ENCODE data around the gene SIK3. TPM values are rescaled to one million over a fixed set of nuclear protein-coding genes. Genes with fewer than 3 reads are reported as not detected.
A peak's percentile ranks its signal among the peaks of the same experiment; 100 is the strongest.
"Not testable (repeated sequence)": the region's sequence is repeated elsewhere in the genome, so short reads cannot be mapped to it uniquely, and the experiment has no call there.

SIK3 gene
- total RNA-seq, 1 donor from 2014 or later = 27.3 TPM

GRCh38 chr11:116819049-116819448 is 279.2 kb downstream of the SIK3 start:
- FAIRE-seq (no peak), DNase-seq (ENCODE audit: low spot score in 2 of 2) (no peak)

DNA sequence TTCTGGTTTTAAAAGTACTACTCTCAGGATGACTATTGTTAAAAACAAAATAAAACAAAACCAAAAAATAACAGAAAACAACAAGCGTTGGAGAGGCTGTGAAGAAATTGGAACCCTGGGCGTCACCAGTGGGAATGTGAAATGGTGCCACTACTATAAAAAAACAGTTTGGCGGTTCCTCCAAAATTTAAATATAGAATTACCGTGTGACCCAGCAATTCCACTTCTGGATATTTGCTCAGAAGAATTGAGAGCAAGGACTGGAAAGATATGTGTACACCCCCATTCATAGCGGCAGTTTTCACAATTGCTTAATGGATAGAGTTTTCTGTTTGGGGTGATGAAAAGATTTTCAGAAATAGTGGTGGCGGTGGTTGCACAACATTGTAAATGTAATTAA is 283.7 kb downstream of the SIK3 start:
- no peak for DNase-seq (ENCODE audit: low spot score in 2 of 2)
- FAIRE-seq = no peak

DNA sequence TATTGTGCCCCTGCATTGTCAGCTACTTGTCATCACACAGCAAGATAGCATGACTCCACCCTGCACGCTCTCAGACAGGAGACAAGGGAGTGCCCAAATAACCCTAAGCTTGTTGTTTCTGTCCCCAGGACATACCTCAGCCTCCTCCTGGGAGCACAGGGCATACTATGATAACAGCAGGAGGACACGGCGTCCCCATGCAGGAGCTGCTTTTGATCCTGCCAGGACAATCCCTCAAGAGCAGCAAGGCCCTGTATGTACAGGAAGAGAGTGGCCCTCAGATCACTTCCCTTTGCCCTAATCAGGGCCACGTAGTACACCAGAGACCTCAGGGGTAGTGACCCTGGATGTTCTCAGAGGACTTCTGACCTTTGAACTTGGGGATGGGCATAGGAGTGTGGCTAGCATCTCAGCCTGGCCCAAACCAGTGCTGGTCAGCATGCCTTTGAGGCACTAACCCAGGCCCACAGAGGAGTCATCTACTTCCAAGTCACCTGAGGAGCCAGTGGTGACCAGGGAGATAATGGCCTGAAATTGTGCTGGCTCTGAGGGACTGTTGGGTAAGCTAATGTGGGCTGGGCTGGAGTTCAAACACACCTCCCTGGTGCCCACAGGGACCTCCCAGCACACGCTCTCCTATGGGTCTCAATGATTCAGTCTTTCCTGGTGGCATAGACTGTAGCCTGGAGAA is 284.3 kb downstream of the SIK3 start:
- no peak for FAIRE-seq
- DNase-seq (ENCODE audit: low spot score in 2 of 2) = no peak

DNA sequence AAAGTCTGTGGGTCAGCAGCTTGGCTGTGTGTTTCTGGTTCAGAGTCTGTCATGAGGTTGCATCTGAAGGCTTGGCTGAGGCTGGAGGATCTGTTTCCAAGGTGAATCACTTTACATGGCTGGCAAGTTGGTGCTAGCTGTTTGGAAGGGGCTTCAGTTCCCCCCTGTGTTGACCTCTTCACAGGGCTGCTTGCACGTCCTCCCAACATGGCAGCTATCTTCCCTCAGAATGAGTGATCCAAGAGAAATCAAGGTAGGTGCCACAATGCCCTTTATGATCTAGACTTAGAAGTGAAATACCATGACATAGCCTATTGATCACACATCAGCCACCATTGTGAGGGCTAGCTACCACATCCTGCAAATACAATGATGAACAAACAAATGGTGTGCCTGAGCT is 285.1 kb downstream of the SIK3 start:
- DNase-seq (ENCODE audit: low spot score in 2 of 2) (no peak), FAIRE-seq (no peak)

DNA sequence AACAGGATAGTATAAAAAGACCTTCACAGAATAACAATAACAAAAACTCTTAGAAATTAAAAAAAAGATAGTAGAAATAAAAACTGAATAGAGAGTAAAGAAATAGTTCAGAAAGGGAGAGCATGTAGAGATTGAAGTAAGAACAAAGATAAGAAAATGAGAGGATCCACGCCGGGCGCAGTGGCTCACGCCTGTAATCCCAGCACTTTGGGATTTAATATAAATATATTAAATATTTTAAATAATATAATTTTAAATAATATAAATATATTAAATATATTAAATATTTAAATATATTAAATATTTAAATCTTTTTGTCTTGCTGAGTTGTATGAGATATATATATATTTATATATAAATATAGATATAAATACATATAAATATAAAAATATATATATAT is 286.1 kb downstream of the SIK3 start:
- DNase-seq (ENCODE audit: low spot score in 2 of 2) = no peak
- FAIRE-seq = peak; percentile 93

DNA sequence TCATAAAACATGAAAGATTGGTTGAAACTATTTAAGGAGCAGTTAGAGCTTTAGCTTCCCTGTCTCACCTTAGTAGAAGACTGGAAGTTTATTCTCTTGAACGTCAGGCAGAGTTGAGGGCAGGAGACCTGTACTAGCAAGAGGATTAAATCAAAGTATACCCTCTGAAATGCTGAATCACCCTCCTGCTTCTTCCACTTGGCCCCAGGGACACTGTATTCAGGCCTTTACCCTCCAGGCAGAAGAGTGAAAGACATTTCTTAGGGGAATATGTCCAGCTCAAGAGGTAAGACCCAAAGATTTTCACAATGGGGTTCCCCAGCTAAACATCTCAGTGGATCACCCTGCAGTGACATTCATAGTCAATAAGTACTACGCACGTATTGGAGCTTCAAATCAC is 287.0 kb downstream of the SIK3 start:
- no peak for DNase-seq (ENCODE audit: low spot score in 2 of 2)
- no peak for FAIRE-seq

- DNase-seq (ENCODE audit: low spot score in 2 of 2) = no peak
- FAIRE-seq = no peak
Observed at GRCh38 chr11:116808262-116809175, 289.7 kb downstream of the SIK3 start.

DNA sequence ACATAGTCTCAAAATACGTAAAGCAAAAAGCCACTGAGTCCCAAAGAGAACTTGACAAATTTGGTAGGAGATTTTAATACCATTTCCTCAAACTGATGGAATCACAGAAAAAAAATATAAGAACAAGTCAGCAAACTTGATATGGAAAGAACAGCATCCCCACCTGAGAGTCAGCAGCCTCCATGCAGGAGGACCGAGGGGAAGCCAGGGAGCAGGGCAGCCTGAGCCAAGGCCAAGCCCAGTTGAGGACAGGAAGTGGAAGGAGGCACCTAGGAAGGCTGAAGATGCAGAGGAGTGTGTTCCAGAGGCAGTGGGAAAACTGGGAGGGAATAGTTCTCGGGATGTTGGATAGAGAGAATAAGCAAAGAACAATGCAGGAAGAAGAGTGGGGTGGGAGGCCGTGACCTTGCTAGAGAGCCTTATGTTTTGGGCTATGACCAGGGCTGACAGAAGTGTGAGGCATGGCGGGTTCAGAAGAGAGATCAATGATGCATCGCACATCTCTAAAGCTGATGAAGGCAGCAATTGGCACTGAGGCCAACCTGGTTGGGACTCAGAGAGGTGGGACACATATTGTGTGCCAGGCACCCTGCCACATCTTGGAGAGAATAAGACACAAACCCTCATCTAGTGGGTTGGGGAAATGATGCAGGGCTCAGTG is 290.5 kb downstream of the SIK3 start:
- FAIRE-seq = no peak

DNA sequence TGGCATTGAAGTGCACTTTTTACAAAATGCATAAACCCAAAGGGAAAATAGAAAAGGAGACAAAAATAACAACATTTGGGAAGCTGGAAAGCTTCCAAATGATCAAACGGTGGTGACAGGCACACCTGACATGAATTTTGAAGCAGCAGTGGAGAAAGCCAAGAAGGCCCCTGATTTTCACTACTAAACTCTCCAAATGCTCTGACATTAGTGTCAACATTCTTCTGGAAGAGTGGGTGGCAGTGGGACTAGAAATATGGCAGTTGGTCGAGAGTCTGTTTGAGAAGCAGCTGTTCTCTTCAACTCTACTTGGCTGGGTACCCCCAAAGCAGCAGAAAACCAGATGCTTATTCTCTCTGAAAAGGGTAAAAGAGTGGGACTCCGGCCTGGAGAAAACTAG is 294.2 kb downstream of the SIK3 start:
- FAIRE-seq (no peak), DNase-seq (ENCODE audit: low spot score in 2 of 2) (no peak)

More for the DNA sequence above, 290.5 kb downstream of the SIK3 start:
- no peak for DNase-seq (ENCODE audit: low spot score in 2 of 2)

DNA sequence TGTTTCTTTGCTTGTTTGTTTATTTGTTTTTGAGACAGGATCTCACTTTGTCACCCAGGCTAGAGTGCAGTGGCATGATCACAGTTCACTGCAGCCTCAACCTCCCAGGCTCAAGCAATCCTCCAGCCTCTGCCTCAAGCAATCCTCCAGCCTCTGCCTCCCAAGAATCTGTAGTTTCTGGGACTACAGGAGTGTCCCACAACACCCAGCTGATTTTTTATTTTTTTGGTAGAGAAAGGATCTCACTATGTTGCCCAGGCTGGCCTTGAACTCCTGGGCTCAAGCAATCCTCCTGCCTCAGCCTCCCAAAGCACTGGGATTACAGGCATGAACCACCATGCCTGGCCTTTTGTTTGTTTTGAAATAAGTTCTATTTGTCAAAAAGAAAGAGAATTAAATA is 296.6 kb downstream of the SIK3 start:
- not testable (repeated sequence) for DNase-seq (ENCODE audit: low spot score in 2 of 2); FAIRE-seq

DNA sequence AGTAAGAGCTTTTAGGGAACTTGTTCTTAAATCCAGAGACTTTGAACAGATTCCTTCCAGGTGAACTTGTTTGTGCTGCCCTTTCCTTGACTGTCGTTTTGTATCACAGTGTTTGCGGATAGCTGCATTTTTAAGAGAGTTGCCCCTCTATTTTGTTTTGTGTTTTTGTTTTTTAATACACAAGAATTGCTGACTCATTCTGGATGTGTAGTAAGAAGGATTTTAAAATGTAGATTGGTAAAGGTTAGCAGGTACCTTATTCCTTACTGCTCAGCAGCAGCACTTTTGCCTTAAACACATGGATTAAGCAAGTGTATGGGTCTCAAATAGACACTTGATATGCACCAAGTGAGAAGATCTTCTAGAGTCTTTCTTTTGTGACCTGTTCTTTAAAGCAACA is 297.6 kb downstream of the SIK3 start:
- no peak for DNase-seq (ENCODE audit: low spot score in 2 of 2)
- FAIRE-seq = no peak

DNA sequence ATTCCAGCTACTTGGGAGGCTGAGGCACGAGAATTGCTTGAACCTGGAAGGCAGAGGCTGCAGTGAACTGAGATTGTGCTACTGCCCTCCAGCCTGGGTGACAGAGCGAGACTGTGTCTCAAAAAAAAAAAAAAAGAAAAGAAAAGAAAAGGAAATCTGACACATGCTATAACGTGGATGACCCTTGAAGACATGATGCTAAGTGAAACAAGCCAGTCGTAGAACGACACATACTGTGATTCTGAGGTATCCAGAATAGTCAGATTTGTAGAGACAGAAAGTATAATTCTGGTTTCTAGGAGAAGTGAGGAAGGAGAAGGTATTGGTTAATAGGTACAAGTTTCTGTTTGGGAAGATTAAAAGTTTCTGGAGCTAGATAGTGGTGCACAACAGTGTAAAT is 299.9 kb downstream of the SIK3 start:
- DNase-seq (ENCODE audit: low spot score in 2 of 2) (no peak), FAIRE-seq (no peak)

- DNase-seq (ENCODE audit: low spot score in 2 of 2) (no peak), FAIRE-seq (no peak)
Observed at GRCh38 chr11:116797816-116798215, 300.4 kb downstream of the SIK3 start.

GRCh38 chr11:116796548-116796947 is 301.7 kb downstream of the SIK3 start:
- FAIRE-seq (no peak), DNase-seq (ENCODE audit: low spot score in 2 of 2) (no peak)

DNA sequence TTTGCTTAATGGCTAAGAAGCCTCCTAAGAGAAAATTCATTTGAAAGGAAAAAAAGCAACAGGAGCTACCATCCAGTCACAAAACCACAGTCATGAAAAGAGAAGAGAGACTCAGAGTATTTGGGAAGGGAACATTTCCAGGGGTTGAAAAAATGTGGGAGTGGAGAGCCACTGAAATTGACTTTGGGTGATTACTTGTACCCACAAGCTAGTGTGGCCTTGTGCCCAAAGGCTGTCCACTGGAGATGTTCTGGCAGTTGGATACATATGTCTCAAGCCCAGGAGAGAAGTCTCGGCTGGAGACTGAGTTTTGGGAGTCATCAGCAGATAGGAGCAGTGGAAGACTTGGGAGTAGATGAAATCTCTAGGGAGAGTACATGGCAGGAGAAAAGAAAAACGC is 303.4 kb downstream of the SIK3 start:
- FAIRE-seq = no peak

DNA sequence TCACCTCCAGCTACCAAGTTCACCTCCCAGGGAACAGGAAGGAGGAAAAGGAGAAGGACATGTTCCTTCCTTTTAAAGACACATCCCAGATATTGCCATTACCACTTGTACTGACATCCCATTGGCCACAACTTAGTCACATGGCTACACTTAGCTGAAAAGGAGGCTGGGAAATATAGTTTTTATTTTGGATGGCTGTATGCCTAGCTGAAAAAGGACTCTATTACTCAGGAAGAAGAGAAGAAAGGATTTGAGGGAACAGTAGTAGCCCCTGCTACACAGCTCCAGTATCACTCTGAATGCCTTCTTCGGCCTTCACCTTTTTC is 304.5 kb downstream of the SIK3 start:
- FAIRE-seq (no peak), DNase-seq (ENCODE audit: low spot score in 2 of 2) (no peak)

More for the DNA sequence above, 303.4 kb downstream of the SIK3 start:
- DNase-seq (ENCODE audit: low spot score in 2 of 2) = no peak

Small RNAs within 50 kb of the gene (small RNA-seq; reads per million reads assigned to genes)
- not detected for gene AP000936.3
- 2.4 reads per million, percentile 85 among the genes with 10 or more reads in this experiment for gene RNY4P6

Other genes with a start within 250 kb of the SIK3 start
- gene PAFAH1B2, start 45.9 kb upstream of the SIK3 start, total RNA-seq = 400 TPM
- gene SIDT2, start 80.3 kb upstream of the SIK3 start, total RNA-seq = 9.4 TPM
- 17.5 TPM for gene TAGLN, start 100.9 kb upstream of the SIK3 start, total RNA-seq
- gene PCSK7, start 133.6 kb upstream of the SIK3 start, total RNA-seq = 20.0 TPM
- gene RNF214, start 134.2 kb upstream of the SIK3 start, total RNA-seq = 15.1 TPM
- gene BACE1-AS, start 192.9 kb upstream of the SIK3 start, total RNA-seq = 3.7 TPM
- 21.2 TPM for gene BACE1, start 217.8 kb upstream of the SIK3 start, total RNA-seq
- gene CEP164, start 229.4 kb upstream of the SIK3 start, total RNA-seq = 15.1 TPM